Breast epithelium (tissue), 3 donors: Measurements from ENCODE around the gene SCPEP1.

Experiments used
- POLR2A ChIP-seq: fragments of 450-650 bp; IDR thresholded peaks from one replicate; pipeline ENCODE4 v1.6.1; 2016; ENCODE audit warnings: antibody characterized with exemption, mild to moderate bottlenecking, moderate library complexity
- POLR2AphosphoS5 ChIP-seq, 3 donors: sonication (generic); formaldehyde crosslinking; IDR thresholded peaks; one replicate each; pipeline ENCODE4 v1.6.1; 2017; ENCODE audit warnings: antibody characterized with exemption in 3 of 3
- TF ChIP-seq, protein P1 (sequence below), 3 donors: fragments of 450-650 bp; IDR thresholded peaks; one replicate each; pipeline ENCODE4 v1.5.1; 2016 to 2017; ENCODE audit warnings: antibody characterized with exemption in 3 of 3, mild to moderate bottlenecking in 3 of 3, moderate library complexity in 3 of 3

- no peak for TF ChIP-seq POLR2AphosphoS5 (IDR thresholded peaks at IDR 0.05)
- TF ChIP-seq, protein P1, sequence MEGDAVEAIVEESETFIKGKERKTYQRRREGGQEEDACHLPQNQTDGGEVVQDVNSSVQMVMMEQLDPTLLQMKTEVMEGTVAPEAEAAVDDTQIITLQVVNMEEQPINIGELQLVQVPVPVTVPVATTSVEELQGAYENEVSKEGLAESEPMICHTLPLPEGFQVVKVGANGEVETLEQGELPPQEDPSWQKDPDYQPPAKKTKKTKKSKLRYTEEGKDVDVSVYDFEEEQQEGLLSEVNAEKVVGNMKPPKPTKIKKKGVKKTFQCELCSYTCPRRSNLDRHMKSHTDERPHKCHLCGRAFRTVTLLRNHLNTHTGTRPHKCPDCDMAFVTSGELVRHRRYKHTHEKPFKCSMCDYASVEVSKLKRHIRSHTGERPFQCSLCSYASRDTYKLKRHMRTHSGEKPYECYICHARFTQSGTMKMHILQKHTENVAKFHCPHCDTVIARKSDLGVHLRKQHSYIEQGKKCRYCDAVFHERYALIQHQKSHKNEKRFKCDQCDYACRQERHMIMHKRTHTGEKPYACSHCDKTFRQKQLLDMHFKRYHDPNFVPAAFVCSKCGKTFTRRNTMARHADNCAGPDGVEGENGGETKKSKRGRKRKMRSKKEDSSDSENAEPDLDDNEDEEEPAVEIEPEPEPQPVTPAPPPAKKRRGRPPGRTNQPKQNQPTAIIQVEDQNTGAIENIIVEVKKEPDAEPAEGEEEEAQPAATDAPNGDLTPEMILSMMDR (IDR thresholded peaks at IDR 0.05) = no peak
- TF ChIP-seq POLR2A = no peak
These were observed 29.4 kb upstream of the SCPEP1 start for GRCh38 chr17:56948491-56948890.
